Measurements from ENCODE around the gene ZFHX3.
"Not testable (repeated sequence)": the region's sequence is repeated elsewhere in the genome, so short reads cannot be mapped to it uniquely, and the experiment has no call there.

DNA sequence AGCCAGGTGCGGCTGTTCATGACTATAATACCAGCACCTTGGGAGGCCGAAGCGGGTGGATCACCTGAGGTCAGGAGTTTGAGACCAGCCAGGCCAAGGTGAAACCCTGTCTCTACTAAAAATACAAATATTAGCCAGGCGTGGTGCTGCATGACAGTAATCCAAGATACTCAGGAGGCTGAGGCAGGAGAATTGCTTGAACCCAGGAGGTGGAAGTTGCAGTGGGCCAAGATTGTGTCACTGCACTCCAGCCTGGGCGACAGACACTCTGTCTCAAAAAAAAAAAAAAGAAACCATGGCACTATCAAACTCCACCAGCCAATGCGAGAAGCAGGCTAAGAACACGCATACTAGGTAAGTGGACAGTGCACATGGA, 58.7 kb downstream of the ZFHX3 start:
- TF ChIP-seq, protein P1, sequence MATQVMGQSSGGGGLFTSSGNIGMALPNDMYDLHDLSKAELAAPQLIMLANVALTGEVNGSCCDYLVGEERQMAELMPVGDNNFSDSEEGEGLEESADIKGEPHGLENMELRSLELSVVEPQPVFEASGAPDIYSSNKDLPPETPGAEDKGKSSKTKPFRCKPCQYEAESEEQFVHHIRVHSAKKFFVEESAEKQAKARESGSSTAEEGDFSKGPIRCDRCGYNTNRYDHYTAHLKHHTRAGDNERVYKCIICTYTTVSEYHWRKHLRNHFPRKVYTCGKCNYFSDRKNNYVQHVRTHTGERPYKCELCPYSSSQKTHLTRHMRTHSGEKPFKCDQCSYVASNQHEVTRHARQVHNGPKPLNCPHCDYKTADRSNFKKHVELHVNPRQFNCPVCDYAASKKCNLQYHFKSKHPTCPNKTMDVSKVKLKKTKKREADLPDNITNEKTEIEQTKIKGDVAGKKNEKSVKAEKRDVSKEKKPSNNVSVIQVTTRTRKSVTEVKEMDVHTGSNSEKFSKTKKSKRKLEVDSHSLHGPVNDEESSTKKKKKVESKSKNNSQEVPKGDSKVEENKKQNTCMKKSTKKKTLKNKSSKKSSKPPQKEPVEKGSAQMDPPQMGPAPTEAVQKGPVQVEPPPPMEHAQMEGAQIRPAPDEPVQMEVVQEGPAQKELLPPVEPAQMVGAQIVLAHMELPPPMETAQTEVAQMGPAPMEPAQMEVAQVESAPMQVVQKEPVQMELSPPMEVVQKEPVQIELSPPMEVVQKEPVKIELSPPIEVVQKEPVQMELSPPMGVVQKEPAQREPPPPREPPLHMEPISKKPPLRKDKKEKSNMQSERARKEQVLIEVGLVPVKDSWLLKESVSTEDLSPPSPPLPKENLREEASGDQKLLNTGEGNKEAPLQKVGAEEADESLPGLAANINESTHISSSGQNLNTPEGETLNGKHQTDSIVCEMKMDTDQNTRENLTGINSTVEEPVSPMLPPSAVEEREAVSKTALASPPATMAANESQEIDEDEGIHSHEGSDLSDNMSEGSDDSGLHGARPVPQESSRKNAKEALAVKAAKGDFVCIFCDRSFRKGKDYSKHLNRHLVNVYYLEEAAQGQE (IDR thresholded peaks at IDR 0.05) = not testable (repeated sequence)
- not testable (repeated sequence) for TF ChIP-seq TAF1 (conservative IDR thresholded peaks at IDR 0.05); CTCF (IDR thresholded peaks at IDR 0.05; ENCODE audit: low read depth, low read length, missing input control); FOXA1 (IDR thresholded peaks at IDR 0.05); RAD21 (IDR thresholded peaks at IDR 0.05); GABPA (IDR thresholded peaks at IDR 0.05 in 1 of 2, conservative IDR thresholded peaks at IDR 0.05 in 1 of 2); SP1 (IDR thresholded peaks at IDR 0.05); NR2F2 (IDR thresholded peaks at IDR 0.05); JUND (IDR thresholded peaks at IDR 0.05); MAX (IDR thresholded peaks at IDR 0.05); HNF4A (conservative IDR thresholded peaks at IDR 0.05)
- TF ChIP-seq, protein P2, sequence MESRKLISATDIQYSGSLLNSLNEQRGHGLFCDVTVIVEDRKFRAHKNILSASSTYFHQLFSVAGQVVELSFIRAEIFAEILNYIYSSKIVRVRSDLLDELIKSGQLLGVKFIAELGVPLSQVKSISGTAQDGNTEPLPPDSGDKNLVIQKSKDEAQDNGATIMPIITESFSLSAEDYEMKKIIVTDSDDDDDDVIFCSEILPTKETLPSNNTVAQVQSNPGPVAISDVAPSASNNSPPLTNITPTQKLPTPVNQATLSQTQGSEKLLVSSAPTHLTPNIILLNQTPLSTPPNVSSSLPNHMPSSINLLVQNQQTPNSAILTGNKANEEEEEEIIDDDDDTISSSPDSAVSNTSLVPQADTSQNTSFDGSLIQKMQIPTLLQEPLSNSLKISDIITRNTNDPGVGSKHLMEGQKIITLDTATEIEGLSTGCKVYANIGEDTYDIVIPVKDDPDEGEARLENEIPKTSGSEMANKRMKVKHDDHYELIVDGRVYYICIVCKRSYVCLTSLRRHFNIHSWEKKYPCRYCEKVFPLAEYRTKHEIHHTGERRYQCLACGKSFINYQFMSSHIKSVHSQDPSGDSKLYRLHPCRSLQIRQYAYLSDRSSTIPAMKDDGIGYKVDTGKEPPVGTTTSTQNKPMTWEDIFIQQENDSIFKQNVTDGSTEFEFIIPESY (IDR thresholded peaks at IDR 0.05) = not testable (repeated sequence)
- TF ChIP-seq, protein P3, sequence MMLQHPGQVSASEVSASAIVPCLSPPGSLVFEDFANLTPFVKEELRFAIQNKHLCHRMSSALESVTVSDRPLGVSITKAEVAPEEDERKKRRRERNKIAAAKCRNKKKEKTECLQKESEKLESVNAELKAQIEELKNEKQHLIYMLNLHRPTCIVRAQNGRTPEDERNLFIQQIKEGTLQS (IDR thresholded peaks at IDR 0.05) = not testable (repeated sequence)

All from liver (tissue), 3 donors.